Gastrocnemius medialis (tissue), 4 donors: ENCODE results near the gene PFKFB4.

Source experiments
- CTCF ChIP-seq, 5 experiments: fragments of 450-650 bp in 3 of 5; fragments of 200-600 bp in 2 of 5; sonication (generic) in 2 of 5; IDR thresholded peaks in 4 of 5; conservative IDR thresholded peaks in 1 of 5; 1 replicate in 4 of 5; 2 replicates in 1 of 5; pipeline ENCODE4 v1.5.1; 2016 to 2019; ENCODE audit warnings: antibody characterized with exemption in 5 of 5, mild to moderate bottlenecking in 3 of 5, moderate library complexity in 3 of 5
- POLR2A ChIP-seq, 2 donors: fragments of 450-650 bp; IDR thresholded peaks; one replicate each; pipeline ENCODE4 v1.6.1; 2017; ENCODE audit warnings: antibody characterized with exemption in 2 of 2, mild to moderate bottlenecking in 2 of 2, moderate library complexity in 2 of 2

- TF ChIP-seq CTCF (IDR thresholded peaks at IDR 0.05 in 4 of 5, conservative IDR thresholded peaks at IDR 0.05 in 1 of 5) (no peak), POLR2A (IDR thresholded peaks at IDR 0.05) (no peak)
Observed at GRCh38 chr3:48503401-48504050, 53.1 kb downstream of the PFKFB4 start.
